ENCODE results near the gene HACL1.

Gene HACL1

DNA sequence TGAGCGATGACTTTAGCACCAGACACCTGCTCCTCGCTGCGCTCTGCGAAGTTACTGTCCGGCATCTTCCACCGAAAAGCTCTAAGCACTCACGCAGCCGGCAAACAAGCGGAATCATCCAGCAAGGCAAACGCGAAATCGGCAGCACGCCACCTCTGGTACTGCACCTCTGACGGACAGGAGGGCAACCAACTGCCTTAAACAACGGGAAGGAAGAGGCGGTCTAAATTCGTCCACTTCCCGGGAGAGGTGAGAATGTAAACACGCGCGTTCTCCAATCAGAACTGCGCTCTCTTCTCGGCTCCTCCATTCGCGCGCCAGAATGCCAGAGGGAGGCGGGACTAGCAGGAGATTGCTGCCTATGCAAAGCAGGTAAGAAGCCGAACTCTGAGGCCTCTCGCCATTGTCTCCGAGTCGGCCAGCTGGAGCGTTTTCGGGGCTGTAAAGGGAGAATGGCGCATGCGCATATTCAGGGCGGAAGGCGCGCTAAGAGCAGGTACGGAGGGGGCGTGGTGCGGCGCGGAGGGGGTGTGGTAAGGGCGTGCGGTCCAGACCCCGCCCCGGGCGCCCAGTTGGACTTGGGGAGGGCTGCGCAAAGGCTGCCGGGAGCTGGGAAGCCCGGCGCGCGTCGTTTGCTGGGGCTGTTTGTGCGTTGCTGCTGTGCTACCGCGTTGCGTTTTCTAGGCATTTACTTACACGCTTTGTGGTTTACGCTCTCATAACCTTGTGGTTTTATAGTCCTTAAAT lies at the start of gene HACL1, which contains the start of gene BTD:
HACL1 (minus strand) TSS at position 171 of the 747 bp plus-strand sequence; CDS start at position 65, 106 bp downstream.
BTD (plus strand) TSS at position 347 of the 747 bp plus-strand sequence. CDS start 33,695 bp downstream, outside the sequence.
- DNase-seq (ENCODE audit: low read depth), result peak; percentile 97

DNA sequence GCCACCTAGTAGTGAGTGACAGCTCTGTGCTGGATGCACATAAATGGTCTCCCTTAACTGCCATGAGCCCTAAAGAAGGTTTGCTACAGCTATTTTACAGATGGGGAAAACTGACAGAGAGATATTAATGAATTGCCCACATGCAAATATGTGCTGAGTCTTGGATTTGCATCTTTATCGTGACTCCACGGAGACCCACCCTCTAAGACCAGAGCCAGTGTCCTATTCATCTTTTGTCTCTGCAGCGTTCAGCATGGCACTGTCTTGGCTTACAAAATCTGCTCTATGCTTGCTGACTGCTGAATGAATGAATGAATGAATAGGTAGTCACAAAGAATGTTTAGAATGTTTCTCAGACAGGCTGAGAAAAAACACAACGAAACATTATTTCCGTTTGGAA lies 48.5 kb upstream of the HACL1 start:
- DNase-seq (ENCODE audit: low read depth), result no peak

DNA sequence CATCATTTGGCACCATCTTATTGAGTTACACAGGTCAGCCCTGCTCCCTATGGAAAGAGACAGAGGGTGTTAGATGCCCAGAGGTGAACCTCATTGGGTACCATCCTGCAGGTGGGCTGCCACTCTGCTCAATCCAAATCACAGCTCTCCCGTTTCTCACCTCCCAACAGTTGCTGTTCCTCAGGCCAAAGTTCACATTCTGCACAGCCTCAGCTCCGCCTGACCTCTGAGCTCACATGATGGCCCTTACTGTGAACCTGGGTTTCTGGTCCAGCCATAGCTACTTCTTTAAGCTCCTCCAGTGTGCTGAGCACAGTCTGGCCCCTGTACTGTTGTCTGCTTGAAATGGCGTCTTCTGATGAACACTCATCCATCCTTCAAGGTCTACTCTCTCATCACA lies 48.0 kb upstream of the HACL1 start:
- no peak for DNase-seq (ENCODE audit: low read depth)

DNA sequence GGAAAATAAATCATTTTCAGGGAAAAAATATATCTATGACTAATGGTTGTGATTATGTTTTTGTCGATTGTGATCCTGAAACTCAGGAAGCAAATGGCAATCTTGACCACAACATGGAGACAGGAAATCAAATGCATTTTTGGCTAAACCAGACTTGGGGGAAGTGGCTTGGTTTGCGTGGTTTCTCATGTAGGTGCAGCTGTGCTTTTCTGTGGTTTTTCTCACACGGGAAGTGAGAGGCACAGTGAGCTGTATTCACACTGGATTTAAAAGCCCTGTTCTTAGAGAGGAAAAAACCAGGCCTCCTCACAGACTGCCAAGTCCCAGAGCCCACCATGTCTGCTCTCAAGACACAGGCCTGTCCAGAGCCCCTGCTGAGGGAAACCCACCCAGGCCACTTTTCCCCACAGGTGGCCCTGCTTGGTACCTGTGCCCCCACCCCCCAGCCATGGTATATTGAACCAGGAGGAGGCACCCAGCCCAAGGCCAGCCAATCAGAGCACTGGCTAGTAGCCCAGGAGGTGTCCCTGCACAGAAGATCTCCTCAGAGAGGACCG lies 46.3 kb upstream of the HACL1 start:
- peak; percentile 93 for DNase-seq (ENCODE audit: low read depth)

DNA sequence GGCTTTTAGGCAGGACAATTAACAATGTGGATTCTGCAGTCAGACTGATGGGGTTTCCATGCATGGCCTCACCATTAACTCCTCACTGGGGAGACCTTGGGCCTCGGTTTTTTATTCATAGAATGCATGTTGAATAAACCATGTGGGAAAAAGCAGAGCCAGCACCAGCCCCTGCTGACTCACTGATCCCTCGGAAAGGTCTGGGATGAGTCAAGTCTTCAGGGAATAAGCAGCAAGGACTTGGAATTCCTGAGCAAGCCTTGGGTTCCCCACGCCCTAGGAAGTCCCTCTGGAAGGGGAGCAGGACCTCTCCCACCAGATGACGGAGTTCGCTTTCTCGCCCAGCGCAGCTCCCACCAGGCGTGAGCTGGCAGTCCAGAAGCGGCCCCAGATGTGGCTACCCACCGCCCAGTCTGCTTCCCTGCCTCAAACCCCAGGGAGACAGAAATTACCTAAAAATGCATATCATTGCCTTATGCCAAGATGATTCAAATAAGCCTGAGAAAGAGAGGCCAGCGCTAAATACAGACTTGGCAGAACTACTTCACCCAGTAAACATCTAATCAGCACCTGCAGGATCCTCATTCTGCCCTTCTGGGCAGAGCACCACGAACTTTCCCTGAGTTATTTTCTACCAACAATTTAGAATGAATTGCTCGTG lies 45.6 kb upstream of the HACL1 start:
- peak; percentile 99 for DNase-seq (ENCODE audit: low read depth)

DNA sequence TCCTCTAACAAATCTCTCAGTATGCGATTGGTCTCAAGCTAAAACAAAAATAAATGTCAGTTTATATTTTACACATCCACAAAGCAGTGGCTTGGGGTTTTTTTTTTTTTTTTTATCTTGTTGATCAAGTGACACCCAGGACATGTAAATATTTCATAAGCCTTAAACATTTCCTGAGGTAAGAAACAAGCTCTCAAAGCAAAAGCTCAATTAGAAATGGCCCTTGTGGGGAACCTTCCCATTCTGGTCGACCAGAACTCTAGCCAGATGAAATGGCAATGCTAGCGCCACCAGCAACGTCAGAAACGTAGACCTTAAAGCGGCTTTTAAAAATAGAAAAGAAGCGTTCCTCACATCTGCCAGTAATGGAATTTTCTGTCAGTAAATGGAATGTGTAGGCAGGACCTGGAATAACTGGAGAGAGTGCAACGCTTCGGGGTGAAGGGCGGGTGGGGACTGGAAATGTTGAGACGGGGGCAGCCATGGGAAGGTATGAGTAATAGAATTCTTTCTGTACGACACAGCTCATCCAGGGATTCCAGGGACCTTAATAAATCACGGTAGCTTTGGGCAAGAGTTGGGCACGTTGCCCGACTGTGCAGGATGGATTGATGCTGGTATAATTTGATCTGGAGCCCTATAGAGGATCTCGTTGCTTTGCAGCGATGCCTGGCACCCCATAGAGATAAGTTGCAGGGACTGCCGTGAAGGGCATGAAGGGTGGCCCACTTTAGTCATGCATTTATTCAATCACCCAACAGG lies 44.6 kb upstream of the HACL1 start:
- peak; percentile 95 for DNase-seq (ENCODE audit: low read depth)

DNA sequence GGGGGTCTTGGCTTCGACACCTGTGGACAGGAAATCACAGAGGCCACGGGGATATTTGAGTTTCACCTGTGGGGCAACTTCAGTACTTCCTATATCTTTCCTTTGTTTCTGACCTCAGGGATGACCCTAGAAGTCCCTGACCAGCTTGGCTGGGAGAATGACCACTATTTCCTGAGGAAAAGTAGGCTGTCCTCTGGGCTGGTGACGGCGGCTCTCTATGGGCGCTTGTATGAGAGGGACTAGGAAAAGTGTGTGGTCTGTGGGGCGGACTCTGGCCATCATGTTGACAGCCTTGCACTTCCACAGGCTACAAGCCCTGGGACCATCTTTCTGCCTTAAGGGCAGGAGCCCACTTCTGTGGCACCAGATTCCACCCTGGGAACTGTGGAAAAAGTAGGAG lies 43.9 kb upstream of the HACL1 start:
- DNase-seq (ENCODE audit: low read depth), result no peak

DNA sequence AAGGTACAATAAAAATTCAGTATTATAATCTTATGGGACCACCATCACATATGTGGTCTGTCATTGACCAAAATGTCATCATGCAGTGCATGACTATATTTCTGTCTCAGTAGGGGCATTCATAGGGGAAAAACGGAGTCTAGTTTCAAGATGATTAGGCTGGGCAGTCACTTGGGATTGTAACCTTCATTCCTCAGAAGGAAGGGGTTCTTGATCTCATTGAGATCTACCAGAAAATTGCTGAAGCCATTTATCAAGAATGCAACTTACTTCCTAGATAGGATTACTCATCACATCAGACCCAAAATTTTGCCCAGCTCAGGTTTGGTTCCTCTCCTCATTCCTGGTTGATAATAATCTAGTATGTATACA lies 37.5 kb upstream of the HACL1 start:
- DNase-seq (ENCODE audit: low read depth), result no peak

DNA sequence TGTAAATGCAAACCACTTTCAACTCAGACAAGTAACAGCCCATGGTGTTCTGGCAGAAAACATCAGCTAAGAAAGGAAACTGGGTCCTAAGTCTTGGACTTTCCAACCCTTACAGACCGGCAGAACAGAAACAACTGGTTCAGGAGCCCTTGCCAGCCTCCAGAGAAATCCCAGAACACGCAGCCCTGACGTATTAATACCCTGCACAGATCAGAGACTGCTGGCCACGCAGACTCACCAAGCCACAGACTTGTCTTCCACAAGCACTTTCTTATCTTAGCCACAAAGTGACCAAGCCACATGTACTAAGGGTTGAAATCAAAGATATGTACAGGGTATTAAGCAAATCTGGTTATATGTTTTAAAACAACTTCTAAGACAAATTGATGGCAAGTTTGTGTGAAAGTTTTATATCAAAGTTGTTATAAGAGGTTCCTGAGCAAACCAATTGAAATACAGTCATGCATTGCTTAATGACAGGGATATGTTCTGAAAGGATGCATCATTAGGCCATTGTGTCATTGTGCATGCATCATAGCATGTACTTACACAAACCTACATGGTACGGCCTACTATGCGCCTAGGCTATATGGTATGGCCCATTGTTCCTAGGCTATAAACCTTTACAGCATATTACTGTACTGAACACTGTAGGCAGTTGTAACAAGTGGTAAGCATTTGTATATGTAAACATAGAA lies 37.0 kb upstream of the HACL1 start:
- no peak for DNase-seq (ENCODE audit: low read depth)

DNA sequence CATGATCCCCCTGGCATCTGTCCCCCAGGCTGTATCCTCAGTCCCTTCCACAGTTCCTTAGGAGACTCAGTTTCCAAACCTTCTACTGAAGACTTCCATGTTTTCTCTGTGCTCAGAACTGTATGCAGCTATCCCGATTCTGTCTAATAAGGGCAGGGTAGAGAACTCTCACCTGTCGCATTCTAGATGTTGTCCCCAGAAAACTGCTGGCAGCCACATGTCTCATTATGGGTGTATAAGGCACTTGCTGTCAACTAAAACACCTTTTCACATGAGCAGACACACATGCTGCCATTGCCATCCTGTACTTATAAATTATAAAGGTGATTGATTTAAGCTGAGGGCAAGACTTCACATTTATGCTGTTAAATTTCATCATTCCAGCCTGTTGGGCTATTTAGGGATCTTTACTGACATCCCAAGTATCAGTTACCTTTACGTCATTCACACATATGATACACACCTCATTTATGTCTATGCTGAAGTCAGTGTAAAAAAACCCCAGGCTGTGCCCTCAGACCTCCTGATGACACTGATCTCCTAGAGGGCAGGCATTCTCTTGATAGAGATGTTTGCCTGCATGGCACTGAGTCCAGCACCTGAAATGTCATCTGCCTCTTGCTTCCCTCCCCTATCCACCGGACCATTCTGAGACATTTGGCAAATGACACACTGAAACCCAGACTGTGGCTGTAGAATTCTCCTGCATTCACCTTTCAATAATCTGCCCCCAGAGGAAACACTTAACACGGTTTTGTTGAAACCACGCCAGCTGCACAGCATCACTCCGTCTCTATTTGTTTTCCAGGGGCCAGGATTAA lies 36.0 kb upstream of the HACL1 start:
- no peak for DNase-seq (ENCODE audit: low read depth)

DNA sequence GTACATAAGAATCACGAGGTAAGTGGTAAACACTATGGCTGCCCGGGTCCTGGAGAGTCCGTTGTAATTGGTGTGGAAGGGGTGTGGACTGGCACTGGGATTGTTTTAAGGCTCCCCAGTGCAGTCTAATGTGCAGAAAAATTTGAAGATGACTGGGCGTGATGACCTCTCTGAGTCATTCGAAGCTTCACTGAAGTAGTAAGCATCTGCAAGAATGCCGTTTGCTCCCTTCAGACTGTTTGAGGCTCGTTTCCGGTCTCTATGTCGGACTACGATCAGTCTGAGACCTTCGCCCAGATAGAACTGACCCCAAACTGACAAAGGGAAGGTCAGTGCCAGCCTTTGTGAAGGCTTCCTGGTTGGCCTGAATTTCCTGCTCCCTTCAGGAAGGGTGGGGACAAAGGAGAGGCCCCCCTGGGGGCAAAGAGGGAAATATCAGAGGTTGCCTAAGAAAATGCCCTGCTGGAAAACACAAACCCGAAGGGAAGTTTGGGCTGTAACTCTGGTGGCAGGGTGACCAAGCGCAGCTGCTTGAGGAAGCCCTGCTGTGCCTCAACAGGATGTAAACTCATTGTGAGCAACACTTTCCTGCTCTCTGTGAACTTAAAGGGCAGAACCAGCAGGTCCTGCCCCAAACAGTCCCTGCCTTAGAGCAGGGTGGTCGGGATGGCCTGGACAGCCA lies 34.8 kb upstream of the HACL1 start:
- peak; percentile 97 for DNase-seq (ENCODE audit: low read depth)

DNA sequence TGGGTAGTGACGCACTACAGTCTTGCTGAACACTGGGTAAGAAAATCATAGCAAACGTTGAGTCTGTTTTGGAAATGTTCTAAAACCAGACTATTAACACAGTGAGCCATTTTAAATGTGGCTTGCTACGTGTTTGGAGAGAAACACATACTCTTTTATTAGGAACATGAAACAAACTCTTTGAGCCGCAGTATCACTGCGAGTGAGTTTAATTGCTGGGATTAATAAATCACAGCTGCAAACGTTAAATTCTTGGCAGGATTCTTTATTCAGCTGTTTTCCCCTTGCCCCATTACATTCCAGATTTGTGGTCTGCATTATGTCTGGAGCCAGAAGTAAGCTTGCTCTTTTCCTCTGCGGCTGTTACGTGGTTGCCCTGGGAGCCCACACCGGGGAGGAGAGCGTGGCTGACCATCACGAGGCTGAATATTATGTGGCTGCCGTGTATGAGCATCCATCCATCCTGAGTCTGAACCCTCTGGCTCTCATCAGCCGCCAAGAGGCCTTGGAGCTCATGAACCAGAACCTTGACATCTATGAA lies 33.8 kb upstream of the HACL1 start:
- no peak for DNase-seq (ENCODE audit: low read depth)

DNA sequence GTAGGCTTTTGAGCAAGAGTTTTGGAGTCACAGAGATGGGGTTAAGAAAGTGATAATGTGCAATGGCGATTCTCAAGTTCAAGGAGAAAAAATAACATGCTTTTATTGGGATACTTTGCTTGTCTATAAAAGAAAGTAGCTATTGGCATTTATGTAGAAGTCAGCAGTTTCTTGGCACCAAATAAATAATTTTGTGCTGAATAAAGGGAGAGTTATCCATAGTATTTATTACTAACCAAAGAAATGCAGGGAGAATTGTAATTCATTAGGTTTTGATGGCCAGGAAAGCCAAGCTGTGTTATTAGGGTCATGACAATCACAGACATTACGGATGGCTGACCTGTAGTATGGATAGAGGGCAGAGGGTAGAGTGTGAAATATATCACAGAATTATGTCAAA lies 33.3 kb upstream of the HACL1 start:
- DNase-seq (ENCODE audit: low read depth), result no peak

DNA sequence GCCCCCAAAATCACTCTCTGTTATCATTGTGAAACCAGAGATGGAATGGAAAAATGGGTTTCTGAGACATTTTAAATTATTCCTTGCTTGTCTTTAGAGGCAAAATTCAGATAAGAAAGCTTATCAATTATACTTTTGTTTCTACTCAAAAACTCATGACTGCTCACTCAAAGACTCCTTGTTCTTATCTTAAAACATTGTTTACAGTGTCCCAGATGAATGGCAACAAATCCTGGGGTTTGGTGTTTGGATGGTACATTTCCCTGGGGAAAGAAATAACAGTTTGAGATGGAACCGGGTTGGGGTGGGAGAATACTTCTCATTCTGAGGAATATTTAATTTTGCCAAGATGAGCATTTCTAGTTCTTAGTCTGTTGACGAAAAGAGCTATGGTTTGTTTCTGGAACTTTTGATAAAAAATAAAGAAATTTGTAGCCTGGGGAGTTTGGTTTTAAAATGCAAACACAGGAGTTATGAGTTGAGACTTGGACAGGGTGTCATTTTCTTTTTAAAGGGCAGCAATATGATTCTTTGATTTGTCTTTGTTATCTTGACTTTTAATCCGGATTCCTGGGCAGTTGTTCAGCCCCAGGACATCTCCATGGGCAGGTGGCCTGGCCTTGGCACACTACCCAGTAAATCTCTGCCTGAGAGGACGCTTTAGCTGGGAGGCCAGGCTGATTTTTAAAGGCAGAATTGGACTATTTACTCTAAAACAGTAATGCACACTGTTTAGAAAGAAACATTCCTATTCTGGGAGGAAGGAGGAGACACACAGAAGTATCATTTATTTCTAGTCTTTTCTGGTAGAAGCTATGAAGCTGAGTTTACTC lies 32.6 kb upstream of the HACL1 start:
- DNase-seq (ENCODE audit: low read depth), result no peak

DNA sequence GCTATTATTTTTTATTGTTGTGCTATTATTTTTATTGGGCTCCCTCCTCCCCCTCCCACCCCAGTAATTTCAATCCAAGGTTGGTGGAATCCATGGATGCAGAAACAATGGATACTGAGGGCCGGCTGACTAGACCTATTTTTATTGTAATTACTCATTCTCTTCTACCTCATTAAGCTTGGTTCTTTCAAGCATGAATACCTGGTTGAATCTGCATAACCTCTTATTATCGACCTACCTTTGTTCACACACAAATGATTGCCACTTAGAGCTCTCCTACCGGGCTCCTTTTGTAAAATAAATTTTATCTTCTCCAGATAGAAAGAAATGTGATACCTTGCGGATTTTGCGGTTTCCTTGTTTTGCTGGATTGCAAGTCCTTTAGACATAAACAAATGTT lies 31.8 kb upstream of the HACL1 start:
- DNase-seq (ENCODE audit: low read depth), result no peak

DNA sequence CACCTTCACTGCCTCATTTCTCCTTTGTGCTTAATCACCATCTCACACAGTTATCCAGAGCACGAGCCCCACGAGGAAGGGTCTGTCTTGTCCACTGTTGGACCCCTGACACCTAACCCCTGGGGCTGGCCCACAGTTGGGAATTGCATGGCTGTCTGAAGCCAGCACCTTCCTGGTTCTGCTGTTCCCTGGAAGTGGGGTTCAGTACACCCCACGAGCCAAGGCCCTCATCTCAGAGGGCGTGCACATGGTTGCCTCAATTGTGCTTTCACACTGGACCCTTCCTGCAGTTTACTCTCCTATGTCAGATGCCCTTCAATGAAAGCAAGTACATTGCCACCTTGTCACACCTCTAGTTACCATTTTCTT lies 30.8 kb upstream of the HACL1 start:
- no peak for DNase-seq (ENCODE audit: low read depth)

DNA sequence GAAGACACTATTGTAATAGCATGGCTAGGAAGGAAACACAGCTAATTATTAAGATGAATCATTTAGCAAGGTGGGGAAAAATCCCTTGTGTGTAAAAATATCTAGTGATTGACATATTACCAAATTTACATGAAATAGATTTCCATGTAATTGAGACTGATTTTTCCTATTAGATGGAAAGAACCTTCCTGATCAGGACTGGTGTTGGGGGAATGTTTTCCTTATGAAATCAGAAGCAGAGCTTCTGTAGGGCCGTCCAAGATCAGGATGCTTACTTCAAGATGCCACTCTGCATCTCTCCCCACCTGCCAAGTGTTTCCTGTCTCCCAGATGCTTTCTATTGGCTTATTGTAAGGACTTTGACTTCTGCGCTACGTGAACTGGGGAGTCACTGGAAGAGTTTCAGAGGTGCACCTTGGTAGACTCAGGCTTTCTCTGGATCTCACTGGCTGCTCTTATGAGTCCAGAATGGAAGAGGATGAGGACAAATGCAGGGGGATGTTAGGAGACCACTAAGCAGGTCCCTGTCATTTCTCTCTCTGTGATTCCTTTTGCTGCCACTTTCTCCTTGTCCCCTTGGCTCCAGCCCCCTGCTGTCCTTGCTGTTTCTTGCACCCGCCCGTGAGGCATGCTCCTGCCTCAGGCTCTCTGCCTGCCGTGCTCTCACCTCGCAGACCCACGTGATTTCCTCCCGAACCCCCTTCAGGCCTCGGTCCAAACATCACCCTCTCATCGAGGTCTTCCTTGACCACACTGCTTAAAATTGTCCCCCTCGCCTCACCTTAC lies 30.2 kb upstream of the HACL1 start:
- DNase-seq (ENCODE audit: low read depth), result no peak

DNA sequence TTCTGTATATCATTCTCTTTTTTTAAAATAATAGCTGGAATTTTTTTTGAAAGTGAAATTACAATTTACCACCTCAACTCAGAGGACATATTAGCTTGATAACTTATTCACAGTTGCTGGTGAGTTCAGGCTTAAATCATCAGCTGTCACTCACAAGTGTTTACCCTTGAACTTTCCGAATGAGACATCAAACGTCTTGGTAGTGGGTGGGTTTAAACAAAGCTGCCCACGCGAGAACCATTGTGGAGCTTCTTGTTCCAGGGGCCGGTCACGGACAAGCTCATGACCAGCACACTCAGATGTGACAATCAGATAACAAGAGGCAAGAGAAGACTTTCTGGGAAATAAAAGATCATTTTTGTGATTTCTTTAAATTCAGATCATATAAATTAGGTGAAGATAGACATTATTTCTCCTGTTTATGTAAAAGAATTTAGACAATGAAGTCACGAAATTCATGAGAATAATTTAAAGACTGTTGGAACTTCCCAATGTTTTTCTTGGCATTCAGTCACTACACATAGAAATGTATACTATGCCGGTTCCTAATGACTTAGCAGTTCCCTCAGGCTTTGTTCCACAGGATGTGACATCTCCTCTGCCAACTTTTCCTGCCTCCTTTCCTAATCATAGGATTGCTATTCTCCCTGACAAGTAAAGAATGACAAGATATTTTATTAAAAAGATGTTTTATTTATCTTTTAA lies 29.4 kb upstream of the HACL1 start:
- peak; percentile 60 for DNase-seq (ENCODE audit: low read depth)
